ENCODE results near the gene VAPA. TPM values are rescaled to one million over a fixed set of nuclear protein-coding genes. Genes with fewer than 3 reads are reported as not detected.
A peak's percentile ranks its signal among the peaks of the same experiment; 100 is the strongest.

Gene VAPA, protein sequence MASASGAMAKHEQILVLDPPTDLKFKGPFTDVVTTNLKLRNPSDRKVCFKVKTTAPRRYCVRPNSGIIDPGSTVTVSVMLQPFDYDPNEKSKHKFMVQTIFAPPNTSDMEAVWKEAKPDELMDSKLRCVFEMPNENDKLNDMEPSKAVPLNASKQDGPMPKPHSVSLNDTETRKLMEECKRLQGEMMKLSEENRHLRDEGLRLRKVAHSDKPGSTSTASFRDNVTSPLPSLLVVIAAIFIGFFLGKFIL
- total RNA-seq (100 to 1,000 TPM; 252 to 336 (median 291) TPM), polyA plus RNA-seq (100 to 1,000 TPM; 181 to 297 (median 233) TPM)

DNA sequence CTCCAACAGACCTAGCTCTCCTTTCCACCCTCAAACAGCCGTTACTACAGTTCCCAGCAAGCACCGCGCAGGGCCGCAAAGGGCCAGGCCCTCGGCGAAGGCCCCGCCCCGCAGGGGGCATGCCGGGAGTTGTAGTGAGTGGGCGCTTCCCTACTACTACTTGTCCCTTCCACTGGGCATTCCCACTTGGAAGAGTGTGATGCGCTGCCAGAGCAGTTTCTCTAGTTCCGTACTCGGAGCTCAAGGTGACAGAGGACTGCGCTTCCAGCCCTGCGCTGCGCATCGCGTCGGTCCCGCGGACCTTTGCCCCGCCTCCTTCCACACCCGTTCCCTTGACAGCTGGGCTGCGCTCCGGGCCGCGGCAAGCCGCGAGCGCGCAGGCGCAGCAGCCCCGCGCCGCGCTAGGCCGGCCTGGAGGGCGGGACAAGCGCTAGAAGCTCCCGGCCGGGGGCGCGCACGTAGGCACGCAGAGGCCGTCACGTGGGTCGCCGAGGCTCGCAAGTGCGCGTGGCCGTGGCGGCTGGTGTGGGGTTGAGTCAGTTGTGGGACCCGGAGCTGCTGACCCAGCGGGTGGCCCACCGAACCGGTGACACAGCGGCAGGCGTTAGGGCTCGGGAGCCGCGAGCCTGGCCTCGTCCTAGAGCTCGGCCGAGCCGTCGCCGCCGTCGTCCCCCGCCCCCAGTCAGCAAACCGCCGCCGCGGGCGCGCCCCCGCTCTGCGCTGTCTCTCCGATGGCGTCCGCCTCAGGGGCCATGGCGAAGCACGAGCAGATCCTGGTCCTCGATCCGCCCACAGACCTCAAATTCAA, at the start of gene VAPA:
VAPA (plus strand) TSS at position 491 of the 808 bp plus-strand sequence; CDS start at position 732, 241 bp downstream.
- peak; percentile 98 to 100 (median 99) for TF ChIP-seq POLR2AphosphoS5 (IDR thresholded peaks at IDR 0.05)
- TF ChIP-seq POLR2A (IDR thresholded peaks at IDR 0.05), result peak; percentile 95
- TF ChIP-seq, protein P1, sequence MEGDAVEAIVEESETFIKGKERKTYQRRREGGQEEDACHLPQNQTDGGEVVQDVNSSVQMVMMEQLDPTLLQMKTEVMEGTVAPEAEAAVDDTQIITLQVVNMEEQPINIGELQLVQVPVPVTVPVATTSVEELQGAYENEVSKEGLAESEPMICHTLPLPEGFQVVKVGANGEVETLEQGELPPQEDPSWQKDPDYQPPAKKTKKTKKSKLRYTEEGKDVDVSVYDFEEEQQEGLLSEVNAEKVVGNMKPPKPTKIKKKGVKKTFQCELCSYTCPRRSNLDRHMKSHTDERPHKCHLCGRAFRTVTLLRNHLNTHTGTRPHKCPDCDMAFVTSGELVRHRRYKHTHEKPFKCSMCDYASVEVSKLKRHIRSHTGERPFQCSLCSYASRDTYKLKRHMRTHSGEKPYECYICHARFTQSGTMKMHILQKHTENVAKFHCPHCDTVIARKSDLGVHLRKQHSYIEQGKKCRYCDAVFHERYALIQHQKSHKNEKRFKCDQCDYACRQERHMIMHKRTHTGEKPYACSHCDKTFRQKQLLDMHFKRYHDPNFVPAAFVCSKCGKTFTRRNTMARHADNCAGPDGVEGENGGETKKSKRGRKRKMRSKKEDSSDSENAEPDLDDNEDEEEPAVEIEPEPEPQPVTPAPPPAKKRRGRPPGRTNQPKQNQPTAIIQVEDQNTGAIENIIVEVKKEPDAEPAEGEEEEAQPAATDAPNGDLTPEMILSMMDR (IDR thresholded peaks at IDR 0.05), result no peak
- intact Hi-C loops (cut with DNase I), result loop anchor here (2.0 to 10.0 kb wide), 5 partner anchors 59 to 339 kb away; partner anchors contain the start of genes PPP4R1 and RAB31
- Histone ChIP-seq H3K9me3 (no peaks in the 10 kb centered on the region), H3K27me3 (no peaks in the 10 kb centered on the region), H3K4me3 (peak within 1 kb of the TSS; percentile 89 to 95 (median 90)), H3K27ac (peak within 1 kb of the TSS; percentile 98 to 100 (median 100)), H3K4me1 (peaks cover 0 to 41% (median 34%) of the 10 kb centered on the region in 4 donors), H3K36me3 (no peaks in the 10 kb centered on the region)
- 0% methylated on average over 87 of the region's 87 CpGs for WGBS, 2 donors
- DNase-seq, result peak; percentile 98

DNA sequence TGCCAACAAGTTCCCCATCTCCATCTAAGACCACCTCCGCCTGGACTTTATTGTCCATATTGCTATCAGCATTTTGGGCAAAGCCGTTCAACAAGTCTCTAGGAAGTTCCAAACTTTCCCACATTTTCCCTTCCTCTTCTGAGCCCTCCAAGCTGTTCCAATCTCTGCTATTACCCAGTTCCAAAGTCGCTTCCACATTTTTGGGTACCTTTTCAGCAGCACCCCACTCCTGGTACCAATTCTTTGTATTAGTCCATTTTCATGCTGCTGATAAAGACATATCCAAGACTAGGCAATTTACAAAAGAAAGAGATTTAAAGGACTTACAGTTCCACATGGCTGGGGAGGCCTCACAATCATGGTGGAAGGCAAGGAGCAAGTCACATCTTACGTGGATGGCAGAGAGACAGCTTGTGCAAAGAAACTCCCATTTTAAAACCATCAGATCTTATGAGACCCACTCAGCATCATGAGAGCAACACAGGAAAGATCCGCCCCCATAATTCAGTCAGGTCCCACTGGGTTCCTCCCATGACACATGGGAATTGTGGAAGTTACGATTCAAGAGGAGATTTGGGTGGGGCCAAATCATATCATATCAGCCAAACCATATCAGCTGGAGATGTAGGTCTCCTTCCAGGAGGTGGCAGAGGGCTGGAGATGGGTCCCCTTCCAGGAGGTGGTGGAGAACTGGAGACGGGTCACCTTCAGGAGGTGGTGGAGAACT, 47.9 kb upstream of the VAPA start:
- Histone ChIP-seq H3K36me3 (peaks cover 0 to 9% (median 4%) of the 10 kb centered on the region in 4 donors), H3K9me3 (peaks cover 0 to 3% (median 0%) of the 10 kb centered on the region in 4 donors), H3K4me3 (no peak overlapping the region), H3K4me1 (peaks cover 0 to 20% (median 9%) of the 10 kb centered on the region in 4 donors), H3K27me3 (no peaks in the 10 kb centered on the region), H3K27ac (no peak overlapping the region)
- TF ChIP-seq POLR2AphosphoS5 (IDR thresholded peaks at IDR 0.05), result no peak
- TF ChIP-seq POLR2A (IDR thresholded peaks at IDR 0.05), result no peak
- TF ChIP-seq EP300 (IDR thresholded peaks at IDR 0.05), result no peak
- TF ChIP-seq, protein P1 (IDR thresholded peaks at IDR 0.05), result no peak
- no peak for DNase-seq
- WGBS, 2 donors, result 94 to 96% methylated on average over 7 of the region's 7 CpGs
- intact Hi-C loops (cut with DNase I), result no loop called here

DNA sequence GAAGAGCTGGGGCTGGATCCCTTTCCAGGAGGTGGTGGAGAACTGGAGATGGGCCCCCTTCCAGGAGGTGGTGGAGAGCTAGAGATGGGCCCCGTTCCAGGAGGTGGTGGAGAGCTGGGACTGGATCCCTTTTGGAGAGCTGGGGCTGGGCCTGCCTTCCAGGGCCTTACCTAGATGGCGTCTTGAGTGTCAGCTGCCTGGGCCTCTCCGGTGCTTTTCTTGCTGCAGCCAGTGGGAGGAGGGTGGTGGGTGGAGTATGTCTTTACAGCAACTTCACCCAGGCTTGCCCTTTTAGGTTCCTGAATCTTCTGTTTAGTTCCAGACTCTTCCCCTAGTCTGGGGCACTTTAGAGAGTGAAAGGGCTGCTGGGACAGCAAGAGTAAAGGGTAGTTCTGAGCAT, 47.2 kb upstream of the VAPA start:
- Histone ChIP-seq H3K27me3 (no peaks in the 10 kb centered on the region), H3K36me3 (peaks cover 0 to 9% (median 3%) of the 10 kb centered on the region in 4 donors), H3K4me1 (peaks cover 0 to 20% (median 9%) of the 10 kb centered on the region in 4 donors), H3K27ac (no peak overlapping the region), H3K4me3 (no peak overlapping the region), H3K9me3 (peaks cover 0 to 3% (median 0%) of the 10 kb centered on the region in 4 donors)
- DNase-seq, result no peak
- TF ChIP-seq POLR2AphosphoS5 (IDR thresholded peaks at IDR 0.05) (no peak), EP300 (IDR thresholded peaks at IDR 0.05) (no peak), POLR2A (IDR thresholded peaks at IDR 0.05) (no peak)
- TF ChIP-seq, protein P1 (IDR thresholded peaks at IDR 0.05), result no peak
- 91 to 96% methylated on average over 3 of the region's 3 CpGs for WGBS, 2 donors
- intact Hi-C loops (cut with DNase I), result no loop called here

DNA sequence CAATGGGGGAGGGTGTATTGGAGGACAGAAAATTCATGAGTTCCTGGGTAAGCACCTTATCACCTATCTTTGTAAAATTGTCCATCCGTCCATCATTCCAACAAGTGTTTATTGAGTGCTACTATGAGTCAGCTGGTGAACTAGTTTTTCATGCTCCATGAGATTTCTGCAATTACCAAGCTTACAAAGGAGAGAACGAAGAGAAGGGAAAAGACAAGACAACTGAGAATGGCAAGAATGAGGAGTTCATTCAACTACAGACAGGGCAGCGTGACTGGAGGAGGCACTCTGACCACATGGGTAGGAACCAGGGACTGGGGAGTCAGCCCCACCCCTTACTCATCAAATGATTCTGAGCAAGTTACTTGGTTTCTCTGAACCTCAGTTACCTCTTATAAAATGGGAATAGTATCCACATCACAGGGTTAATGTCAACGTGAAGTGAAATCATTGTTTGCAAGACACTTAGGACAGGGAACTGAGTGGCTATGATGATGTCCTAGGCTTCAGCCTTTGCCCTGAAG, 46.7 kb upstream of the VAPA start:
- Histone ChIP-seq H3K27me3 (no peaks in the 10 kb centered on the region), H3K4me3 (no peak overlapping the region), H3K4me1 (peaks cover 0 to 20% (median 9%) of the 10 kb centered on the region in 4 donors), H3K36me3 (peaks cover 0 to 8% (median 3%) of the 10 kb centered on the region in 4 donors), H3K9me3 (peaks cover 0 to 3% (median 0%) of the 10 kb centered on the region in 4 donors), H3K27ac (no peak overlapping the region)
- intact Hi-C loops (cut with DNase I), result no loop called here
- 78 to 88% methylated on average over 4 of the region's 4 CpGs for WGBS, 2 donors
- no peak for DNase-seq
- TF ChIP-seq EP300 (IDR thresholded peaks at IDR 0.05), result no peak
- TF ChIP-seq POLR2A (IDR thresholded peaks at IDR 0.05), result no peak
- TF ChIP-seq, protein P1 (IDR thresholded peaks at IDR 0.05), result no peak
- no peak for TF ChIP-seq POLR2AphosphoS5 (IDR thresholded peaks at IDR 0.05)

Measured in sigmoid colon (tissue), 7 donors.